Activated naive CD8-positive, alpha-beta T cell treated with anti-CD3 and anti-CD28 coated beads for 36 hours (primary cell): Measurements from ENCODE around the gene NUMBL. TPM values are rescaled to one million over a fixed set of nuclear protein-coding genes. Genes with fewer than 3 reads are reported as not detected.
A peak's percentile ranks its signal among the peaks of the same experiment; 100 is the strongest.
"Not testable (repeated sequence)": the region's sequence is repeated elsewhere in the genome, so short reads cannot be mapped to it uniquely, and the experiment has no call there.

Source experiments
- DNase-seq: peaks from one replicate; pipeline ENCODE4 v3.0.0; 2021
- H3K27ac Mint-ChIP-seq: one replicate; pipeline ENCODE4 v1.8.0; 2022; ENCODE audit warnings: mild to moderate bottlenecking, moderate library complexity, mixed read lengths
- H3K27me3 Mint-ChIP-seq: one replicate; pipeline ENCODE4 v1.8.0; 2022; ENCODE audit warnings: mild to moderate bottlenecking, mixed read lengths
- H3K36me3 Mint-ChIP-seq: one replicate; pipeline ENCODE4 v1.8.0; 2021; ENCODE audit warnings: mild to moderate bottlenecking, mixed read lengths
- H3K4me1 Mint-ChIP-seq: one replicate; pipeline ENCODE4 v1.8.0; 2021; ENCODE audit warnings: mixed read lengths
- H3K4me3 Mint-ChIP-seq: one replicate; pipeline ENCODE4 v1.8.0; 2022; ENCODE audit warnings: mild to moderate bottlenecking, moderate library complexity, mixed read lengths
- H3K9me3 Mint-ChIP-seq: one replicate; pipeline ENCODE4 v1.8.0; 2022; ENCODE audit warnings: mixed read lengths
- total RNA-seq, 2 experiments: library from RNA; stranded (reverse); gene quantifications; one replicate each; pipeline ENCODE4 v1.2.3, GENCODE V29; 2021

Gene NUMBL
- total RNA-seq, result 10 to 100 TPM; 13.4 to 14.9 TPM

DNA sequence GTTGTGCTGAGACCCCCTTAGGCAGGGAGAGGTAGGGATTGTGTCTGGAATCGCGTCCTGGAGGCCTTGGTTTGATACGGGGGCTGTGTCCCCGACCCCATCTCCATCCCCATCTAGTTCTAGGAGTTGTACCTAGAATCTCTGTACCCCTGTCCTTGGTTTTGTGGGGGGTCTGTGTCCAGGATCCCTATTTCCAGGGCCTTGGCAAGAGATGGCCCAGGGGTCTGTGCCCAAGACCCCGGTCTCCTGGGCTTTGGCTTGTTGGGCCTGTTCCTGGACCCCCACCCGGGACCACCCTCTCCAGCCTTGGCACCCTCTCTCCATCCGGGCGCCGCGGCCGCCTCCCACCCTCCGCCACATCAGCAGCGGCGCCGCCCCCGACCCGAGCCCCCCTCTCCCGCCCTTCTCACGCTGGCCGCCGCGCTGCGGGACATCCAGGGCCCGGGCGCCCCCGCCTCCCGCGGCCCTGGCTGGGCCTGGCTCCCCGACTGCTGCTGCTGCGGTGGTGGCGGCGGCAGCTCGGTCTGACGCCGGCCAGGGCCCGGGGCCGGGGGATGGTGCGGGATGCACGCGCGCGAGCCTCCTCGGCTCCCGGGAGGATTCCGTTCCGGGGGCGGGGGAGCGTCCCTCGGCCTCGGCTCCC, at the start of gene NUMBL:
TSS of gene NUMBL (minus strand) at position 602 of the 643 bp plus-strand sequence. CDS start at position 434, 168 bp downstream.
- Mint-ChIP-seq H3K27ac (peak within 1 kb of the TSS; percentile 91), H3K9me3 (no peaks in the 10 kb centered on the region), H3K27me3 (no peaks in the 10 kb centered on the region), H3K4me3 (peak within 1 kb of the TSS; percentile 78), H3K36me3 (peaks cover 12% of the 10 kb centered on the region), H3K4me1 (peaks cover 2% of the 10 kb centered on the region)
- no peak for DNase-seq

DNA sequence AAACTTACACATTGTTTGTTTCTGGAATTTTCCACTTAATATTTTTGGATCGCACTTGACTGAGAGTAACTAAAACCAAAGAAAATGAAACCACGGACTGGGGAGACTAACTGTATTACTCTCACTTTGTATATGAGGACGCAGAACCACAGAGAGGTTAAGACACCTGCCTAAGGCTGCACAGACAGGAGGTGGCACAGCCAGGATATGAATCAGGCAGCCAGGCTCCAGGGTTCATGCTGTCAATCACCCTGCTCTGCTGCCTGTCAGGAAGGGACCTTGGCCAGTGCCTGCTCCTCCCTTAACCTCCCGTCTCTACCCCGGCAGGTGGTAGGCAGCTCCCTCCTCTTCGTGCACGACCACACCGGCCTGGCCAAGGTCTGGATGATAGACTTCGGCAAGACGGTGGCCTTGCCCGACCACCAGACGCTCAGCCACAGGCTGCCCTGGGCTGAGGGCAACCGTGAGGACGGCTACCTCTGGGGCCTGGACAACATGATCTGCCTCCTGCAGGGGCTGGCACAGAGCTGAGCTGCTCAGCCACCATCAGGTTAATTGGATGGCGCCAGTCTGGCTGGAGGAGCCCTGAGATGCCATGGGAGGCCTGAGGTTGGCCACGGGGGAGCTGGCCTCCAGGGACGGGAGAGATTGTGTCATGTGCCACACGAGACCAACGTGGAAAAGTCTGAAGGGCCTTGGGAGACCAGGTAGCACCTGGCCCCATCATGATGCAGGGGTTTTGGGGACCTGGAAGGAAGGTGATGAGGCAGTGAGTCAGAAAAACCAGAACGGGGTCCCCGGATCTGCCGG, 48.8 kb upstream of the NUMBL start:
- peak overlapping the region; percentile 27 for H3K27ac Mint-ChIP-seq
- H3K36me3 Mint-ChIP-seq, result peaks cover 13% of the 10 kb centered on the region
- no peak for DNase-seq
- no peaks in the 10 kb centered on the region for H3K27me3 Mint-ChIP-seq
- no peak overlapping the region for H3K4me3 Mint-ChIP-seq
- H3K9me3 Mint-ChIP-seq, result no peaks in the 10 kb centered on the region
- no peaks in the 10 kb centered on the region for H3K4me1 Mint-ChIP-seq

DNA sequence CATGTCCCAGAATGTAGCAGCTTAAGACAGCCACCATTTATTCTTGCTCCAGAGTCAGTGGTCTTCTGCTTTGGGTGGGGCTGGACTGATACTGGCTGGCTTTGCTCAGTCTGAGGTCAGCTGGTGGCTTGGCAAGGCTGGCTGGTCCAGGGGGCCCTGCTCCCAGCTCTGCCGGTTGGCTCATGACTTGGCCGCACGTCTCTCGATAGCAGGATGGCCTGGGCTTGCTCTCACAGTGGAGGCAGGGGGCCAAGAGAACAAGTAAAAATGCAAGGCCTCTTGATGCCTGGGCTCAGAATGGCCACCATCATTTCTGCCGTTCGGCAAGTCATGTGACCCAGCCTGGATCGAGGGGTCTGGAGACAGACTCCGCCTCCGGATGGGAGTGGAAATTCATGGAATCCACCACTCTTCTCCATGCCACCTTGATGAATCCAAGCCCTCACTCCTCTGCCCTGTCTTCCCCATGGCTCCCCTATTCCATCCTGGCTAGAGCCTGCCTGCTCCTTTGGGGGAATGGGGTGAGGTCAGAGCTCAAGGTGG, 46.7 kb upstream of the NUMBL start:
- Mint-ChIP-seq H3K9me3 (no peaks in the 10 kb centered on the region), H3K27ac (no peak overlapping the region), H3K4me1 (no peaks in the 10 kb centered on the region), H3K27me3 (no peaks in the 10 kb centered on the region), H3K36me3 (peaks cover 13% of the 10 kb centered on the region), H3K4me3 (no peak overlapping the region)
- no peak for DNase-seq

DNA sequence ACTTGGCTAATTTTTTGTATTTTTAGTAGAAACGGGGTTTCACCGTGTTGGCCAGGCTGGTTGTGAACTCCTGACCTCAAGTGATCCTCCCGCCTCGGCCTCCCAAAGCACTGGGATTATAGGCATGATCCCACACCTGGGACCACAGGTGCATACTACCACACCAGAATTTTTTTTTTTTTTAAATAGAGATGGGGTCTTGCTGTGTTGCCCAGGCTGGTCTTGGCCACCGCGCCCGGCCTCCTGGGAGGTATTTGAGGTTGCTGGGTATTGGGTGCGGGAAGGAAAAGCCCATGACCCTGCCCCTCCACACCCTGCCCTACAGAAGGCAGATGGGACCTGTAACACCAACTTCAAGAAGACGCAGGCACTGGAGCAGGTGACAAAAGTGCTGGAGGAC, 46.2 kb upstream of the NUMBL start:
- Mint-ChIP-seq H3K4me1 (no peaks in the 10 kb centered on the region), H3K9me3 (no peaks in the 10 kb centered on the region), H3K27me3 (no peaks in the 10 kb centered on the region)

DNA sequence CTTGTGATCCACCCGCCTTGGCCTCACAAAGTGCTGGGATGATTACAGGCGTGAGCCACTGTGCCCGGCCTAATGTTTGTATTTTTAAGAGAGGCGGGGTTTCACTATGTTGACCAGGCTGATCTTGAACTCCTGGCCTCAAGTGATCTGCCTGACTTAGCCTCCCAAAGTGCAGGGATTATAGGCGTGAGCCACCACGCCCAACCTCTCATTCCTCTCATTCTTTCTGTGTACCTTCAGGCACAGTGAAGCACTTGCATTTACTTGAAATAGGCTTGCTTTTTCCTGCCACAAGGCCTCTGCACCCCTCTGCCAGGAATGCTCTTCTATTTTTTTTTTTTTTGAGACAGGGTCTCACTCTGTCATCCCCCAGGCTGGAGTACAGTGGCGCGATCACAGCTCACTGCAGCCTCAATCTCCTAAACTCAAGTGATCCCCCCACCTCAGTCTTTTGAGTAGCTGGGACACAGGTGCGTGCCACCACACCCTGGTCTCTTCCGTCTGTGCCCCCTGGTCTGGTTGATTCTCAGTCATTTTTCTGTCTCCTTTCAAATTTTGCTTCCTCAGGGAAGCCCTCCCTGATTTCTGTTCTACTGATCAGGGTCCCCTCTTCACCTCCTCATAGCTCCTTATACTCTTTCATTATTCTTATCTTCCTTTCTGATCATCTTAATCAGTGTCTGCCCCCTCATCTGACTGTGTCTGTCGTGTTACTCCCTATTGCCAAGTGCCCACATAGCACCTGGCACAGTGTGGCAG, 44.7 kb upstream of the NUMBL start:
- H3K4me1 Mint-ChIP-seq, result no peaks in the 10 kb centered on the region
- H3K4me3 Mint-ChIP-seq, result no peak overlapping the region
- H3K27me3 Mint-ChIP-seq, result no peaks in the 10 kb centered on the region
- H3K36me3 Mint-ChIP-seq, result peaks cover 18% of the 10 kb centered on the region
- DNase-seq, result no peak
- H3K27ac Mint-ChIP-seq, result no peak overlapping the region
- H3K9me3 Mint-ChIP-seq, result no peaks in the 10 kb centered on the region

More for the DNA sequence above, 46.2 kb upstream of the NUMBL start:
- Mint-ChIP-seq H3K36me3 (peaks cover 13% of the 10 kb centered on the region), H3K27ac (no peak overlapping the region), H3K4me3 (no peak overlapping the region)
- no peak for DNase-seq

DNA sequence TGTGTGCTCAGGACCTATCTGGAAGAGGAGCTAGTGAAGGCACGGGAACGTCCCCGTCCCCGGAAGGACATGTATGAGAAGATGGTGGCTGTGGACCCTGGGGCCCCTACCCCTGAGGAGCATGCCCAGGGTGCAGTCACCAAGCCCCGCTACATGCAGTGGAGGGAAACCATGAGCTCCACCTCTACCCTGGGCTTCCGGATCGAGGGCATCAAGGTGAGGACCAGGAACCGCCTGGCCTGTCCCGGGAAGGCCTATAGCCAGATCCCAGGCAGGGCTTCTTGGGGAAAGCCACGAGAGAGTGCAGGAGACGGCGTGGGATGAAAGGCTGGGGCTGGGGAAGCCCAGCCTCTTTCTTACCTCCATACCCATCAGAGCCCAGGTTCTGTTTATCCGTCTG, 42.7 kb upstream of the NUMBL start:
- Mint-ChIP-seq H3K4me1 (no peaks in the 10 kb centered on the region), H3K36me3 (peaks cover 17% of the 10 kb centered on the region), H3K9me3 (no peaks in the 10 kb centered on the region), H3K4me3 (no peak overlapping the region), H3K27me3 (no peaks in the 10 kb centered on the region), H3K27ac (no peak overlapping the region)
- no peak for DNase-seq

DNA sequence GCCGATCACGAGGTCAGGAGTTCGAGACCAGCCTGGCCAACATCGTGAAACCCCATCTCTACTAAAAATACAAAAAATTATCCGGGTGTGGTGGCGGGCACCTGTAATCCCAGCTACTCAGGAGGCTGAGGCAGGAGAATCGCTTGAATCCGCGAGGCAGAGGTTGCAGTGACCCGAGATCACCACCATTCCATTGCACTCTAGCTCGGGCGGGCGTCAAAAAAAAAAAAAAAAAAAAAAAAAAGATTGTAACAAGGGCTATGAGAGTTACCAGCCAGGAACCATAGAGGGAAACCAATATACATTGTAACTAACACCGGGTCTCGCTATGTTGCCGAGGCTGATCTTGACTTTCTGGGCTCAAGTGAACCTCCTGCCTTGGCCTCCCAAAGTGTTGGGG, 41.9 kb upstream of the NUMBL start:
- H3K36me3 Mint-ChIP-seq, result peaks cover 17% of the 10 kb centered on the region
- H3K4me1 Mint-ChIP-seq, H3K27ac Mint-ChIP-seq, H3K4me3 Mint-ChIP-seq, H3K27me3 Mint-ChIP-seq, H3K9me3 Mint-ChIP-seq, DNase-seq: not testable (repeated sequence)

DNA sequence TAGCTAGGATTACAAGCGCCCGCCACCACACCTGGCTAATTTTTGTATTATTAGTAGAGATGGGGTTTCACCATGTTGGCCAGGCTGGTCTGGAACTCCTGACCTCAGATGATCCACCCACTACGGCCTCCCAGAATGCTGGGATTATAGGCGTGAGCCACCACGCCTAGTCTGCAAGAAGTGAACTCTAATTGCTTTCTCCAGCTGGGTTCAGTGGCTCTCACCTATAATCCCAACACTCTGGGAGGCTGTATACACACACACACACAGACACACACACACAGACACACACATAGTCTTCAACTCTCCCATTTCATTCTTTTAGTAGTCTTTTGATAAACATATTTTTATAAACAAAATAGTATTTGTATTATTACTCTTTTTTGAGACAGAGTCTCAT, 39.6 kb upstream of the NUMBL start:
- not testable (repeated sequence) for H3K9me3 Mint-ChIP-seq, H3K4me3 Mint-ChIP-seq, H3K27me3 Mint-ChIP-seq, H3K4me1 Mint-ChIP-seq, H3K27ac Mint-ChIP-seq, DNase-seq
- H3K36me3 Mint-ChIP-seq, result peaks cover 14% of the 10 kb centered on the region

DNA sequence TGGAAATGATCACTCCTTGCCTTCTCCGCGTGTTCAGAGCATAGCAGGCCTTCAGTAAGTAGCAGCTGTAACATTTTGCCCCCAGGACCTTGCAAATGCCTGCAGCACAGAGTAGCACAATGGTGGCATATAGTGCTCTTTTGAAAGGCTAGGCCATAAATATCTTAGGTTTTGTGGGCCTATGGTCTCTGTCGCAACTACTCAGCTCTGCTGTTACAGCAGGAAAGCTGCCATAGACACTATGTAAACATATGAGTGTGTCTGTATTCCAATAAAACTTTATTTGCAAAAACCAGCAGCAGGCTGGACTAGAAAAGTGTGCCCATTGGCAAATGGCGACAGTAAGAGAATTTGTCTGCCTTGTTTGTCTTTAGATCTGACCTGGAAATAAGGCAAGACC, 35.8 kb upstream of the NUMBL start:
- H3K27me3 Mint-ChIP-seq, result no peaks in the 10 kb centered on the region
- no peak overlapping the region for H3K27ac Mint-ChIP-seq
- no peak overlapping the region for H3K4me3 Mint-ChIP-seq
- H3K4me1 Mint-ChIP-seq, result peaks cover 15% of the 10 kb centered on the region
- H3K36me3 Mint-ChIP-seq, result peaks cover 27% of the 10 kb centered on the region
- DNase-seq, result no peak
- no peaks in the 10 kb centered on the region for H3K9me3 Mint-ChIP-seq

DNA sequence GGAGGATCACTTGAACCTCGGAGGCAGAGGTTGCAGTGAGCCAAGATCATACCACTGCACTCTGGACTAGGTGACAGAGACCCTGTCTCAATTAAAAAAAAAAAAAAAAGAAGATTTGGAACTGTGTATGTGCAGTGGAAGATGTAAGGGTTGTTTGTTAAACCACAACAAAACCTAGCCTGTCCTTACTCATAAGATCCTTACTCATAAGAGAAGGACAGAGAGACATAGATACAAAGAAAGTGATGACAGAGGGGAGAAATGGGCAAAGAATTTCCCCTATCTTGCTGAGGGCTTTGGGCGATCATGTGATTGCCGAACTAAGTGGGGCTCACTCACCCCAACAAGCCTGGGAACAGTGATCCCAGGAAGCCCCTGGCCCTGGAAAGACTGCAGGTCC, 34.4 kb upstream of the NUMBL start:
- no peaks in the 10 kb centered on the region for H3K27me3 Mint-ChIP-seq
- H3K4me1 Mint-ChIP-seq, result peaks cover 26% of the 10 kb centered on the region
- H3K36me3 Mint-ChIP-seq, result peaks cover 30% of the 10 kb centered on the region
- H3K9me3 Mint-ChIP-seq, result no peaks in the 10 kb centered on the region
- no peak overlapping the region for H3K4me3 Mint-ChIP-seq
- DNase-seq, result no peak
- H3K27ac Mint-ChIP-seq, result no peak overlapping the region

DNA sequence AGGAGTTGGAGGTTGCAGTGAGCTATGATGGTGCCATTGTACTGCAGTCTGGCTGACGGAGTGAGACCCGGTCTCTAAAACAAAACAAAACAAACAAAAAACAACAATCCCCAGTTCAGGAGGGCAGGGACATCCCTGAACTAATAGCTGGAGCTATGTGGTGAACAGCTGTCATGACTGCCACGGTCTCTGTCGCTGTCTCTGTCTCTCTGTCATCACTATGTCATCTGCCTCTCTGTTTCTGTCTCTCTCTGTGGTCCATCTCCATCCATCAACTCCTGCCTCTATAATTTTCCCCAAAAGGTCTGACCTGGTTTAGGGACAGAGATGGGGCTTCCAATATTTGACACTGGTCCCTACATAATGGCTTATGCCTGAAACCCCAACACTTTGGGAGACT, 33.9 kb upstream of the NUMBL start:
- no peaks in the 10 kb centered on the region for H3K9me3 Mint-ChIP-seq
- DNase-seq, result no peak
- H3K36me3 Mint-ChIP-seq, result peaks cover 30% of the 10 kb centered on the region
- peaks cover 29% of the 10 kb centered on the region for H3K4me1 Mint-ChIP-seq
- no peak overlapping the region for H3K4me3 Mint-ChIP-seq
- no peak overlapping the region for H3K27ac Mint-ChIP-seq
- no peaks in the 10 kb centered on the region for H3K27me3 Mint-ChIP-seq

DNA sequence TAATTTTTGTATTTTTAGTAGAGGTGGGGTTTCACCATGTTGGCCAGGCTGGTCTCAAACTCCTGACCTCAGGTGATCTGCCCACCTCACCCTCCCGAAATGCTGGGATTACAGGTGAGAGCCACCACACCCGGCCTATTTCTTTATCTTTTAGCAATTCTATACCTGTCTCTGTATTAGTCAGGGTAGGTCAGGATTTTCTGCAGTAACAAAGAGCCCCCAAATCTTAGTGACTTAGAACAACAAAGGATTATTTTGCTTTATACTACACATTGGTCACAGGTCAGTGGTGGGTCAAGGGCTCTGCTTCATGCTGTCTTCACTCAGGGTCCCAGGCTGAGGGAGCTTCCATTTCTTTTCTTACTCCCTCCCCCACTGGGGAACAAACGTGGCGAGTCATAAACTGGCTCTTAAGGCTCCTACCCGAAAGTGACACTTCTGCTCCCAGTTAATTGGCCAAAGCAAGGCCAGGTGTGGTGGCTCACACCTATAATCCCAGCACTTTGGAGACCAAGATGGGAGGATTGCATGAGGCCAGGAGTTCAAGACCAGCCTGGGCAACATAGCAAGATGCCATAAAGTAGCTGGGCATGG, 33.3 kb upstream of the NUMBL start:
- H3K9me3 Mint-ChIP-seq, result no peaks in the 10 kb centered on the region
- no peaks in the 10 kb centered on the region for H3K27me3 Mint-ChIP-seq
- DNase-seq, result no peak
- peaks cover 30% of the 10 kb centered on the region for H3K36me3 Mint-ChIP-seq
- H3K4me1 Mint-ChIP-seq, result peaks cover 31% of the 10 kb centered on the region
- H3K4me3 Mint-ChIP-seq, result no peak overlapping the region
- H3K27ac Mint-ChIP-seq, result no peak overlapping the region

DNA sequence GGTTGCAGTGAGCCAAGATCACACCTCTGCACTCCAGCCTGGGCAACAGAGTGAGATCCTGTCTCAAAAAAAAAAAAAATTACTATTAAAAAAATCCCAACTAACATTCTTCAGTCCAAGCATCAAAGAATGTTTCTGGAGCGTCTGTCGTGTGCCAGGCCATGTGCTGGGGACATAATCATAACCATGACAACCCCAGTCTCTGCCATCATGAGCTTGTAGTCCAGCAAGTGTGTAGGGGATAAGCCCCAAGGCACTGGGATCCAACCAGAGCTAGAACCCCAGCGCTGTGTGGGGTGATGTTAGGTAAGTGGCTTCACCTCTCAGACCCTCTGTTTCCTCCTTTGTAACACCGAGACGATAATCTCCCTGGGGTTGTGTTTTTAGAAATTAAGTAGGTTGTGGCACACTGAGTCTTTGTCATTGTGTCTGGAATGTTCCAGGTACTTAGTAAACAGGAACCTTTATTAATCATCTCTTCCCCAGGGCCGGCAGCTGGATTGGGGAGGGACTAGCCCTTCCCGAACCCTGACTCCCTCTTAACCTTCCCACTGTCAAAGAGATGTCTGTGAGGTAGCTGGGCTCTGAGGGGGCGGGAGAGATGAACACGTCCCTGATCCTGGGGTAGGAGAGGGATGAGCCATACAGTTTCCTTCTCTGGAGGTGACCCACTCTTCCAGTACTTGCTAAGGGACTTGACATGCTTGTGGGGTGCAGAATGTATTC, 31.6 kb upstream of the NUMBL start:
- Mint-ChIP-seq H3K4me1 (peaks cover 35% of the 10 kb centered on the region), H3K36me3 (peaks cover 28% of the 10 kb centered on the region), H3K27me3 (no peaks in the 10 kb centered on the region), H3K27ac (no peak overlapping the region), H3K9me3 (no peaks in the 10 kb centered on the region), H3K4me3 (no peak overlapping the region)
- DNase-seq, result no peak

DNA sequence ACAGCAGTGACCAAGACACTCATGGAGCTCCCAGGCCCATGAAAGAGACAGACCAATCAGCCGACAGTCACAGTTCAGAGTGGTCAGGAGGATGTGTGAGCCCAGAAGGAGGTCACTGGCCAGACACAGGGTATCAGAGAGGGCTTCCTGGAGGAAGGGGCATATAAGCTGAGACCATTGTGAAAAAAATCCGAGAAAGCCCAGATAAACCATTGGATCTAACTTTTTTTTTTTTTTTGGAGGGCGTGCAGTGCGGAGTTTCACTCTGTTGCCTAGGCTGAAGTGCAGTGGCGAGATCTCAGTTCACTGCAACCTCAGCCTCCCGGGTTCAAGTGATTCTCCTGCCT, 30.7 kb upstream of the NUMBL start:
- Mint-ChIP-seq H3K4me3 (no peak overlapping the region), H3K9me3 (no peaks in the 10 kb centered on the region), H3K36me3 (peaks cover 23% of the 10 kb centered on the region), H3K27me3 (no peaks in the 10 kb centered on the region), H3K4me1 (peaks cover 36% of the 10 kb centered on the region), H3K27ac (no peak overlapping the region)
- DNase-seq, result no peak
